Effector CD8-positive, alpha-beta T cell (primary cell): ENCODE results near the gene CBLIF.
"Not testable (repeated sequence)": the region's sequence is repeated elsewhere in the genome, so short reads cannot be mapped to it uniquely, and the experiment has no call there.

Experiments used
- DNase-seq: peaks from one replicate; lab custom pipeline; 2025; lab: John Stamatoyannopoulos, UW

CBLIF gene

DNA sequence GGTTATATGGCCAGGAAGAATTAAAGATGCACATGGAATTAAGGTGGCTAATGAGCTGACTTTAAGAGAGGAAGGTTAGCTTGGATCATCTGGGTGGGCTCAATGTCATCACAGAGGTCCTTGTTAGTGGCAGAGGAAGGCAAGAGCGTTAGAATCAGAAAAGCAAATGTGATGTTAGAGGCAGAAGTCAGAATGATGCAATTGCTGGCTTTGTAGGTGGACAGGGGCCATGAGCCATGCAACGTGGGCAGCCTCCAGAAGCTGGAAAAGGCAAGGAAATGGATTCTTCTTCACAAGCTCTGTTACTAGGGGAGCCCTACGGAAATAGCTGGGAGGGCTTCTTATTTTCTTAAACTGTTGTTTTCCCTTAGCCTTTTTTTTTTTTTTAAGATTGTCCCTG is 2.3 kb upstream of the CBLIF start:
- DNase-seq: no peak

DNA sequence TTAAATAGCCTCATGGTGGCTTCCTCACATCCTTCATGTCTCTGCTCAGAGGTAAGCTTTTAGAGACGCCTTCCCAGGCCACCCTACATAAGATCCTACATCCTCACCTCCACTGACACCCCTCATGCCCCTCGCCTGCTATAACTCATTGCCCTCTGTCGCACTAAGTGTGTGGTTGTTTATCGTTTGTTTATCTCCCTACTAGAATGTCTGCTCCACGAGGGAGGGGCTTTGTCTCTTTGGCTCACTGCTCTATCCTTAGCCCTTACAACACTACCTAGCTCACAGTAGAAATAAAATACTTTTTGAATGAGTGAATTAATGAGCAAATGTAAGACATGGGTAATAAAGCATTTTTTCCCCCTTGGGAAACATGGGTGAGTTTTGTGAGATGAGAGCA is 1.3 kb upstream of the CBLIF start:
- no peak for DNase-seq

DNA sequence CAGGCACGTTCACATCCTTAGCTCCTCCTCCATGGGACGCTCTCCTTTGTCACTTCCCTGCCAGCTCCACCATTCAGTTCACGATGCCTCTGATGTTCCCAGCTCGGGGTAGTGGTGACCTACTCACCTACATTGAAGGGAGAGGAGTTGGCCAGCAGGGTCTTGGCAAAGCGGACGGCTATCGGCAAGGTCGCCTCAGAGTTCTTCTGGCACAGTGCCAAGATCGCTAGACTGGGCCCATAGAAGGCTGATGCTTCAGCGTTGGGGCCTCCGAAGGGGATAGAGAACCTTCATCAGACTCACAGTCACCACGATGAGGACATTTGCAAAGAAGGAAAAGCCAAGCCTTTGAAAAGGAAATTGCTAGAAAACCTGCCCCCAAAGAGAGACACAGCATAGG is 3.0 kb downstream of the CBLIF start:
- no peak for DNase-seq

DNA sequence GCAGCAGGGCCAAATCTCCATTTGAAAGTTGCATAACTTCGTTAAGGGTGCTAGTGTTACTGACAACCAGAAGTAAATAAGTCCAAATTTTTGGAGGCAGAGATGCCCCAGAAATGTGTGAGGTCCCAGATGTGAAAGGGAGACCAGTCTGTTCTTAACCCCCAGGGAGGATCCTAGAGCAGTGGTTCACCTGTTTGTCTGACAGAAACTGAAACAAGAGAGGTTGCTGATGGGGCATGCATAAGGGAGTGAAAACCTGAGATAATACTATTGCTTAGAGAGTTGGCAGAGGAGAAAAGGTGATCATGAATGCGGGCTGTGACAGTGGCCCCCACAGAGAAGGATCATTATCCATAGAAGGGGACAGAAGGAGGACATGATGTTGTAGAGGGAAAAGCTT is 3.8 kb downstream of the CBLIF start:
- DNase-seq: no peak

DNA sequence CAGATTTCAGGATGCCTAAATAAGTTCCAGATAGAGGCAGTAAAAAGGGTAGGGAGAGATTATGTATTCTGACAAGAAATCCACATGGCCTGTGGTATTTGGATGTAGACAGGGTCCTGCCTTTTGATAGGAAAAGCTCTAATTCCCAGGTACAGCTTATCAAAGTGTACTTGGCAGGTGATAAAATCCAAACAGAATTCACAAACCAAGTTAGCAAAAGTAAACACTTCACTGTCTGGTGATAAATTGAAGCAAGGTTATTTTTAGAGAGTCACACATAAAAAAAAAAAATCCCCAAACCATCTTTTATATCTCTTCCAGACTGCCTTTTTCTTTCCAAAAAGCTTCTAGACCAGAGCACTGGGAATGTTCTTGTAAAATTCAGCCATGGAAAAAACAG is 5.7 kb downstream of the CBLIF start:
- DNase-seq: no peak

DNA sequence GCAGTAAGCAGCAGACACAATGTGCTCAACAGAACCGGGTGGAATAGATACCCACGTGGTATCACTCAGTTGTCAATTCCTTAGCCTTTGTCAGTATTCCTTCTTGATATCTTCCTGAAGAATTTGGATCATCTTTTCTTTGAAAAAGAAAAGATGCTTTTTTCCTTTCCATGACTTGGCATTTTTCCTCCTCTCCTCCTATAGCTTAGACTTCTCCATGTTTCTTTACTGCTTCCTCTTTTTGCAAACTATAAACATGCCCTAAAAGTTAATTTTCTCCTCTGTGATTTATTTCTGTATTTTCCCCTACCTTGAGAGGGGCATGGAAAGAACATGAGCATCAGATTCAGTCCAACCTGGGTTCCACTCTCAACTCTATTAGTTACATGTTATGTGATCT is 11.7 kb downstream of the CBLIF start:
- DNase-seq: no peak

DNA sequence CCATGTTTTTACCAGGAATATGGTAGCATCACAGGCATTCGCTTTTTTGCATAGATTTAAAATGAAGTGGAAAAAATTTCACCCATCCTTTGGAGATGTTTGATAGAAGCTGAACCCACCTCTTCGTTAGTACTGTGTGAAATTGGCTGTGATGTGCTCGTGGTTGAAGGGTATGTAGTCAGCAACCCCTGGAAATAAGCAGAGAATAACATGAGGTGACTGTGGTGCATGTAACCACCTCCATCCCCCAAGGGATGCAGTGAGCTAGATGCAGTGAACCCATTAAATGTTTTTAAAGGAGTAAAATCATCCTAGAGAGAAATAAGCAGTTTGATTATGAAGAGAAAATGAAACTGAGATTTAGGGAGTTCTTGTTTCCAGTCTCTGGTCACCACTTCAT is 15.9 kb downstream of the CBLIF start:
- DNase-seq: no peak

DNA sequence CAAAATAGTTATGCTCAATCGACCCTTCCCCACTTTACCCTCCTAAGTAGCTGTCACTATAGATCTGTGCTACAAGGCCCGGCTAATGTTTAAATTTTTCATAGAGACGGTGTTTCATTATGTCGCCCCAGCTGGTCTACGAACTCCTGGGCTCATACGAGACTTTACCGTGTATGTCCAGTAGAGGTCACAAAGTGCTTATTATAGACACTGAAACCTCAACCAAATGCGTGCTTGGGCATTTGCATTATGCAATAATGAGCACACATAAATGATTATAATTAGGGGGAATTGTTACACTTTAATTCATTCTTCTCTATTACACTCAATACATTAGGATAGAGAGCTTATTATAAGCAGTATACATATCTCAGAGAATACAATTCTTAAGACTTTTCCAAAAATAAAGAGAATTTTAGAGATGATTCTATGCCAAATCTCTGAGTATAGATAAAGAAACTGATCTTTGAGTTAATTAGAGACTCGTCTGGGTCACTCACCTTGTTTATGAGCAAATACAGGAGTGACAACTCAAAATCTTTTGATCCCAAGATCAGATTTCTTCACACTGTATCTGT is 22.2 kb downstream of the CBLIF start:
- DNase-seq: no peak

DNA sequence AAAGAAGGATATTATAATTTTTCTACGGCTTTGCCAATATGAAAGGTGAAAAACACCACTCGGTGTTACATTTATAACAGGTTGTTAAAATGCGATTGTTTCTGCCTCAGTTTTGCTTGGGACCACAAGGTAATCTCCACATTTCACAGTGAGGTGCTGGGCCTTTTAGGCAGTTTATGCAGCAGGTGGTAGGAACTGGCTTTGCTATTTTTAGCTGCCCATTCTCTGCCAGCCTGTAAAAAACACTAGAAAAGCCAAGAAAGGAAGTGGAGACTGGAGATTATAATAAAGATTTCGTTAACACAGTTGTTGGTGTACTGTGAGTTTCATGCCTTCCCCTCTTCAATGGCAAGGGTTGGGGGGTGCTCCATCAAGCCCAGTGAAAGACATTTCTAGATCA is 26.7 kb downstream of the CBLIF start:
- DNase-seq: no peak

DNA sequence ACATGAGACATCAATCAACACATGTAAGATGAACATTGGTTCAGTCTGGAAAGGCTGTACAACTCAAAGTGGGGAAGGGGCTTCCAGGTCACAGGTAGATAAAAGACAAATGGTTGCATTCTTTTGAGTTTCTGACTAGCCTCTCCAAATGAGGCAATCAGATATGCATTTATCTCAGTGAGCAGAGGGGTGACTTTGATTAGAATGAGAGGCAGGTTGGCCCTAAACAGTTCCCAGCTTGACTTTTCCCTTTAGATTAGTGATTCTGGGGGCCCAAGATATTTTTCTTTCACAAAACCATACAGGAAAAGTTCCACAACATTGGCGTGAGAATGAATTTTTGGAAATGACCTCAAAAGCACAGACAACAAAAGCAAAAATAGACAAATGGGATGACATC is 28.9 kb downstream of the CBLIF start:
- not testable (repeated sequence) for DNase-seq

DNA sequence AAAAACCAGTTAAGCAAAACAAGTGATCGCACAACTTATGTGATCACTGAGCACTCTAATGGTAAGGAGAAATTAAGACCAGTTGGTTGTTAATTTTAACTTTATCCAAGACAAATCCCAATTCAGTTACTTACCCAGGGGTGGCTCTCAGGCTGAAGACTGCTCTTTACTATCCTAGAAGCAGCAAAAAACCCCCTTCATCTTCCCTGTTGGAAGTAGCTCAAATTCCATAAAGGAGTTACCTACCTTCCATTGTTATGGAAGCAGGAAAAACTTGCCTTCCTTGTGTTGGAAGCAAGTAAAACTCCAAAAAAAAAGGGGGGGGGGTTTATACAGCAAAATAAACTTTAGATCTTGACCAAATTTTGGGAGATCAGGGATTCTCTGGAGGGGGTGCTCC is 29.5 kb downstream of the CBLIF start:
- DNase-seq: no peak

DNA sequence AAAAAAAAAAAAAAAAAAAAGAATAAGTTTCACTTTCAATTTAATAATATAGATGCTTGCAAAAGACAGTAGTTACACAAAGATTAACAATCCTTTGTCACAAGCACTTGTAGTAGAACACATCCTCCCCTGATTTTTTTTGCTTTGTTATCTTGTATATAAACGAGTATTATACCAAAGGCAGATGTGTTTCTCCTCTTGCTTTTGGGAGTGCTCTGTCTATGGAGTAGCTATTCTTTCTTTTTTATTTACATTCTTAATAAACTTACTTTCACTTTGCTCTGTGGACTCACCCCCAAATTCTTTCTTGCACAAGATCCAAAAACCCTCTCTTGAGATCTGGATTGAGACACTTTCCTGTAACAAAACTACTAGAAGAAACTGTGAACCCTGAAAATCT is 31.3 kb downstream of the CBLIF start:
- DNase-seq: no peak

DNA sequence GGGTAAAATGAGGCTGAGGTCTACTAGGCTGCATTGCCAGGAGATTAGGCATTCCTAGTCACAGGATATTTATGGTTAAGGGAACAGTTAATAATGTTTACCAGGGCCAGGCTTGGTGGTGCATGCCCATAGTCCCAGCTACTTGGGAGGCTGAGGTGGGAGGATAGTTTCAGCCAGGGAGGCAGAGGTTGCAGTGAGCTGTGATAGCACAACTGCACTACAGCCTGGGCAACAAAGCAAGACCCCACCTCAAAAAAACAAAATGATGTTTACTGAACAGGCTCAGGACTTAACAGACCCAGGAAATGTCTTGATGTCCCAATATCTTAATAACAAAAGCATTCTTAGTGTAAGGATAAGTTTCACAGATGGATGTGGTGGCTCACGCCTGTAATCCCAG is 31.9 kb downstream of the CBLIF start:
- DNase-seq: no peak

DNA sequence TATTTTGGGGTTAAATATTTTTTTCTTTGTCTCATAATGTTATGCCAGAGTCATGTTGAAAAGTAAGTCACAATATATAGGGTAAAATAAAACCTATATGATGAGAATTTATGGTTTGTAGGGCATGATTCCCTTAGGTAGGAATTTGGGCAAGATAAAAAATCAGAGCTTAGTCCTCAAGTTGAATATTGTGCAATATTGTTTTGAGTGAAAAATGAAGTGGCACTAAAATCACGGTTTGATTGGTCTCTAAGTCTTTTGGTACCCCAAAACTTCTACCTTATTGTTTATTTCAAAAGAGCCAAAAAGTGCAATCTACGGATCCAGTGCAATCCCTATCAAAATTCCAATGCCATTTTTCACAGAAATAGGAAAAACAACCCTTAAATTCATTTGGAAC is 33.1 kb downstream of the CBLIF start:
- DNase-seq: no peak

DNA sequence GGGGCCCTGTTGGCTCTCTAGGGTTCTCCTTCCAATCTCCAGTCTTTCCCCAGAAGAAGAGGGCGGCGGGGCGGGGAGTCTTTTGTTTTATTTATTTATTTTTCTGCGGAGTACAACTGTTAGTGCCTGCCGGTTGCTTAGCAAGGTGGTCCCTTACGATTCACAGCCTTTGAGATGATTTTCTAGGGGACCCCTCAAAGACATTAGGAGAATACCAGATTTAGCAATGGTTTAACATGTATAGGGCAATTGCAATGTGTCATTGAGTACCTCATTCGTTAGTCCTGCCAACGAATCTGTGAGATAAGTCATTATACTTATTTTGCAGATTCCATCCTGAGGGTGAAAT is 34.4 kb downstream of the CBLIF start:
- DNase-seq: no peak

DNA sequence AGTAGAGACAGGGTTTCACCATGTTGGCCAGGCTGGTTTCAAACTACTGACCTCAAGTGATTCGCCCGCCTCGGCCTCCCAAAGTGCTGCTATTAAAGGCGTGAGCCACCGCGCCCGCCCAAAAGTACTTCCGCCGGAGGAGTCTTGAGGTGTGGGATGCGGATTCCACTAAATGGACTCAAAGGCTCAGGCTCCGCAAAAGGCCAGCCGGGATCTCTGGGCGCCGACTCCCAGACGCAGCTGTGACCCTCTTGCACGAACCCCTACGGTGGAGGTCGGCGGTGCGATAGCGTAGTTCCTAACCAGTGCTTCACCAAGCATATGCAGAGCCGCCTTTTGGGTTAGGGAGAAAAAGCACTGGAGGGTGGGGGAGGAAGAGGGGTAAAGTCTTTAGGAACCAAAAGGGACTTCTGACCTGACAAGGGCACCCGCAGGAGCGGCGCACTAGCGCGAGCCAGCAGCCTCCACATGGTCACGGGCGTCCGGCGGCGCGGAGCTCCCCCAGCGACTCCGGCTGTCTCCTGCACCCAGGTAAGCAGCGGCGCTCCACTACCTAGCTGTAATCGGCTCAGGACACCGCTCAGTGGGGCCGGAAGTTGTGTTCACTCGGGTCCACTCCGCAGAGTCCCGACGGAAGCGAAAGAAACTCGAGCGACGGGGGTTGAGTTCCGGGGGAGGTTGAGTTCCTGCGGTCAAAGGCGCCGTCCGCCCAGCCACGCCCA is 34.9 kb downstream of the CBLIF start, which contains the start of gene MRPL16:
Gene MRPL16 (minus strand): TSS at position 590 of the 722 bp plus-strand sequence. CDS start 120 bp downstream, at position 470.
- DNase-seq: peak; percentile 80

DNA sequence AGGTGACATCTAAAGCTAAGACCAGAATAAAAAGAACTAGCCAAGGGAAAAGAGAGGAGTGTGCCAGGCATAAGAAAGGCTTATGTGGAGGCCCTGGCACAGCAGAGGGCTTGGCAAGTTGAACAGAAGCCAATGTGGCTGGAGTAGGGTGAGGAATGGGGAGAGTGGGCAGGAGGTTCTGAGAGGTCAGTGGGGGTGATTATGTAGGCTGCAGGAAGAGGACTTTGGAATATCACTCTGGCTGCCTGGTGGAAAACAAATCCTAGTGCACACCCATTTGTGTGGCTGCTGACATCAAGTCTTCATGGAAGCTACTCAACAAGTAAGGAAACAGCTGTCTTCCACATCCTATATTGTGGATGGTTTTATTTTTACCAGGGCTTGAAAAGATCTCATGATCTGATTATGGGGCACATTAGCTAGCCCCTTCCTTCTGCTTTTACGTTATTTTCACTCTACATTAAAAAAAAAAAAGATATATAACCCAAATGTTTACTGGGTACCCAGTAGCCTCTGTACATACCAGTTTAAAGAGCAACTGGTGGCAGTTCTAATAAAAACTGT is 38.2 kb downstream of the CBLIF start:
- no peak for DNase-seq

DNA sequence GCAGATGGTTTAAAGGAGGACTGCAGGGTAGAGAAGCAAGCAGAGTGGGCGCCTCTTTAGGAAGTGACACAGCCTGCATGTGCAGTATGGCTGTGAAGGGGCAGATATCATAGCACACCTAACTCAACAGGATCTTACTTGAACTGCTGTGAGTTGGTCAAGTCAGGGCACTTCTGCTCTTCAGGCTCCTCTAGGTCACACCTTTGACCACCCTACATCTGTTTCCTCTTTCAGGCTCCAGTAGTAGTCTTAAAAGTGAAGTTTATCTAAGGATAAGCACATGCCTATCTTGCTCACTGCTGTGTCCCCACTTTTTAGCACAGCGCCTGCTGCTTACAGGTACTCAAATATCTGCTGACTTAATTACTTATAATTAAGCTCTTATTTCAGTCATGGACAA is 41.2 kb downstream of the CBLIF start:
- DNase-seq: no peak

DNA sequence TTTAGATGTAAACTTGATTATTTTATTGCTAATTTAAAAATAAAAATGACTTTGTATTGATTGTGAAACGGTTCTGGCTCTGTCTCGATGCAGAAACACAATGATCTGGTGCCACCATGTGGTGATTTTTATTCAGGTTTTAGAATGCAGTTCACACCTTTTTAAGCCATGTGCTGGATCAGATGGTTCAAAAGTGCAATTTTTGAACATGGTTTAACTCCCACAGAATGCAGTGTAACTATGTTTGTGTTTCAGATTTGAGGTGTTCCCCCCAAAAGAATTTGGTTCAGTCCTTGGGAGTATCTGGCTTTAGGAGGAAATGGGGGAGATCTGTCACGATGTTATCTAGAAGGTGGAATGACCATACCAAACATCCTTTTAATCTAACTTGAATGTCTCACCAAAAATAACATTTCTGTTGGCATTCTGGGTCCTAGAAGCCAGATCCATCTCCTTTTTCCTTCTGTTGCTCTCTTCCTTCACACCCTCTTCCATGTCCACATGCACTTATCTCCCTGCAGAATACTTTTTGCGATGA is 42.6 kb downstream of the CBLIF start:
- no peak for DNase-seq

DNA sequence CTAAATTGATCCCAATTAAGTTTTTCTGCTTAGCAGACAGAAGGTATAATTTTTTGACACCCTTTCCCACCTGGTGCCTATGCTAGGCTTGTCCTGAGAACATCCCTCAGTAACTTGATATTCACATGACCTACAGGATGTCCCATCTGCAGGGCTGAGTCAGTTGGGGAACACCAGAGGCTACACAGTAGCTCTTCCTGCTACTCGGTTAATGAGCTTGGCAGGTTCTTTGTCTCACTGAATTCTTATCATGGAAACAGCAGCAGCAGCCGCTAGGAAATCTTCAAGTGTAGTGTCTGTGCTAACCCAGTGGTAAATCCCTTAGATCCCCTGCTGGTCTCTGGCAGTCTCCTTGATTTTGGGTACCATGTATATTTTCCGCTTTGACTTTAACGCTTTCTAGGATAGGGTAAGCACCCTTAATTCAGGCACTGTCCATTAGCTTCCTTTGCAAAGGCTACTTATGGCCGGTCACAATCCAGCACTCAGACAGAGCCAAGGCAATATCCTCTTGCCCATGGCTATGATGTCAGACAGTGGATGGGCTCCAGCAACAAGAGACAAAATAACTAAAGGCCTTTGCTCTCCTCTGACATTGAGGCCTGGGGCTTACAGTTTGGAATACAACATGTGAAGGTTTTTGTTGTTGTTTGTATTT is 43.2 kb downstream of the CBLIF start:
- DNase-seq: no peak

DNA sequence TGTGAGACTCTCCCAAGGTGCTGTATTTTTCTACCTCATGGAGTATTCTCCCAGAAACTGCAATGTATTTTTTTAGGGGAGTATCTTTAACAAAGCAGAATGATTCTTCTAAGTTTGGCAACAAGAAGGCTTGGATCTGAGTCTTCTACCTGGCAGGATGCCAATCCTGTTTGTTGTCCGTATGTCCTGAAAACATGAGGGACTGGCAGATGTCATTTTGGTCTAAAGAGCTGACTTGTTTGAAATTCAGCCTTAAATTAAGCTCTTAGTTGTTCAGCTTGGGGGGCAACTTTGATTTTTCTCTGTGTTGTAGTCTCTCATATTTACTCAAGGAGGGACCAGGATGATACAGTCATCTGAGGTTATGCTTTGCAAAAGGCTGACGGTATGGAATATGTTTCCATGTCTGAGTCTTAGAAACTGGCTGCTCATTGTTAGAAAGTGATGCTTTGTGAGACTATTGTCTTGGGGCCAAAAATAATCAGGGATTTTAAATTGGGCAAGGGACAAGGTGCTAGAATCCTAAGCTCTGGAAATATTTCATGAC is 44.1 kb downstream of the CBLIF start:
- no peak for DNase-seq

DNA sequence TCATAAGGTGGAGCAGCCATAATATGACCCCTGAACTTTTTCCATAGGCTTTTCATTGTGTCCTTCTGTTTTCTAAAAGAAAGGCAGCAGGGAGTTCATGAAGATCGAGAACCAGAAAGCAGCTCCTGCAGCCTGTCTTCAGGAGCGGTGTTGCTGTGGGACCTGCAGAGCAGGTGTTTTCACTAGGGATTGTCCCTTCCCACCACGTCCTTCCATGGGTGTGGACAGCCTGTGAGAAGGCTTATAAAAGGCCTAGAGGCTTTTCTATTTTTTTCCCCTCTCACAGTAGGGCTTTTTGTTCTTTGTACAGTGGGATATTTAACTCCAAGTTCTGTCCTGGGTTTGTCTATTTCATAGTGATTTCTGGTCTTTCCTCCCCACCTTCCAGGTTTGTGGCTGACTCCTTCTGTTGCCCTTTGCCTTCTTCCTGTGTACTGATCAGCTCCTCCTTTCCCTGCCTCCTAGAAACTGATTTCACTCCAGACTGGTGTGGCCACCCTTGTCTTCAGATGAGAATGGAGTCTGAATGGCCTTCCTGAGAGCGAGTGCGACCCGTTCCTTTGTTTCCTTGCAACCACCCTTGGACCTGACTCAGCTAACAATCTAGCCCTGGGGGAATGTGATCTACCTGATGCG is 44.8 kb downstream of the CBLIF start:
- DNase-seq: no peak
